Testis (tissue), 2 donors: Measurements from ENCODE around the gene ATXN1L.

Experiments
- CTCF ChIP-seq, 3 experiments: fragments of 450-650 bp in 2 of 3; fragments of 200-600 bp in 1 of 3; sonication (generic) in 1 of 3; IDR thresholded peaks; one replicate each; pipeline ENCODE4 v1.5.1; 2016 to 2019; ENCODE audit warnings: antibody characterized with exemption in 3 of 3, mild to moderate bottlenecking in 2 of 3, moderate library complexity in 1 of 3
- POLR2A ChIP-seq: fragments of 450-650 bp; IDR thresholded peaks from one replicate; pipeline ENCODE4 v1.6.1; 2017; ENCODE audit warnings: antibody characterized with exemption, mild to moderate bottlenecking, moderate library complexity

GRCh38 chr16:71883168-71883848 is 37.5 kb downstream of the ATXN1L start:
- TF ChIP-seq CTCF (IDR thresholded peaks at IDR 0.05): no peak
- TF ChIP-seq POLR2A: no peak
